GM13977 (cell line): Measurements from ENCODE around the gene SRPK3.

ENCODE experiments used
- DNase-seq: peaks from one replicate; pipeline ENCODE4 v3.0.0; 2012; ENCODE audit warnings: low spot score
- in situ Hi-C: fragments of 300-500 bp; cut with MboI; formaldehyde crosslinking; loops from one replicate; pipeline ENCODE4 v1.12.0; 2022; ENCODE audit warnings: low sequenced_read_pairs, low pct_unique_long_range_greater_than_20kb, mixed read lengths, inconsistent platforms; ENCODE audit not compliant: unreplicated experiment
- TF ChIP-seq, protein P1 (sequence below): IDR thresholded peaks from 2 replicates; pipeline ENCODE4 v1.5.1; 2012; ENCODE audit warnings: mild to moderate bottlenecking, control low read depth; ENCODE audit not compliant: insufficient read depth; ENCODE audit errors: extremely low read depth, missing control alignments

SRPK3 gene

DNA sequence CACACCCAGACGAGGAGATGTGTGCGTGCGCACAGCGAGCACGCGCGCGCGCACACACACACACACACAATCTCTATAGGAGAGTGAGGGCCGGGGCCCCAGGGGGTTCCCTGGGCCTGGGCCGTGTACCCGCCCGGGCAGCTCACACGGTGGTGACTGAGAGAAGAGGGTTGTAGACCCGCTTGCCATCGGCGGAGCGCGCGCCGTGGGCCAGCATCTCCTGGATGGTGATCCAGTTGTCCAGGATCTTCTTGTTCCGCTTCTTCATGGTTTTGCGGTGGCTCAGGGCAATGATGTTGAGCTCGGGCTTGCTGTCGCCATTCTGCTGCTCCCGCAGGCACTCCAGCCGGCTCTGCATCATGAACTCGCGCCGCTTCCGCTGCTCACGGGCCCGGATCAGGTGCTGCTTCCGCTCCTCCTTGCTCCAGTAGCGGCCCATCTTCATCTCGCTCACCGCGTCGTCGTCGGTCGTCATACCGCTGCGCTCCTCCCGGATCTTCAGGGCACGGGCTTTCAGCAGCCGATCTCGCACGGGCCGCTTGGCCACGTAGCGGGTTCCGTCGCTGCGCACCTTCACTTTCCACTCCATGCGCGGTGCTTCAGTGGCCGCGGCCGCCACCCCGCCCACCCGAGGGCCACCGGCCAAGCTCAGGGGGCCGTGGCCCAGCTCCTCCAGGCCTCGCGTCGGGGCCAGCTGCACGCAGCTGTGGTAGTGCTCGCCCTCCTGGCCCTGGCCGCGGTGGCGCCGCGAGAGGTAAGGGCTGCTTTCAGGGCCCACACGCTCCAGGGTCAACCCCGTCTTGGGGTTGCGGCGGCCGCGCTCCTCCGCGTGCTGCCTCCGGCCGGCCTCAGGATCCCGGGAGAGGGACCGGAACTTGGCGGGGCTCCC is 22.6 kb downstream of the SRPK3 start:
- TF ChIP-seq, protein P1, sequence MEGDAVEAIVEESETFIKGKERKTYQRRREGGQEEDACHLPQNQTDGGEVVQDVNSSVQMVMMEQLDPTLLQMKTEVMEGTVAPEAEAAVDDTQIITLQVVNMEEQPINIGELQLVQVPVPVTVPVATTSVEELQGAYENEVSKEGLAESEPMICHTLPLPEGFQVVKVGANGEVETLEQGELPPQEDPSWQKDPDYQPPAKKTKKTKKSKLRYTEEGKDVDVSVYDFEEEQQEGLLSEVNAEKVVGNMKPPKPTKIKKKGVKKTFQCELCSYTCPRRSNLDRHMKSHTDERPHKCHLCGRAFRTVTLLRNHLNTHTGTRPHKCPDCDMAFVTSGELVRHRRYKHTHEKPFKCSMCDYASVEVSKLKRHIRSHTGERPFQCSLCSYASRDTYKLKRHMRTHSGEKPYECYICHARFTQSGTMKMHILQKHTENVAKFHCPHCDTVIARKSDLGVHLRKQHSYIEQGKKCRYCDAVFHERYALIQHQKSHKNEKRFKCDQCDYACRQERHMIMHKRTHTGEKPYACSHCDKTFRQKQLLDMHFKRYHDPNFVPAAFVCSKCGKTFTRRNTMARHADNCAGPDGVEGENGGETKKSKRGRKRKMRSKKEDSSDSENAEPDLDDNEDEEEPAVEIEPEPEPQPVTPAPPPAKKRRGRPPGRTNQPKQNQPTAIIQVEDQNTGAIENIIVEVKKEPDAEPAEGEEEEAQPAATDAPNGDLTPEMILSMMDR = no peak
- in situ Hi-C loops = no loop called here
- DNase-seq = no peak

GRCh38 chrX:153804100-153804595 is 23.3 kb downstream of the SRPK3 start:
- TF ChIP-seq, protein P1 = no peak
- in situ Hi-C loops = no loop called here
- DNase-seq = no peak

DNA sequence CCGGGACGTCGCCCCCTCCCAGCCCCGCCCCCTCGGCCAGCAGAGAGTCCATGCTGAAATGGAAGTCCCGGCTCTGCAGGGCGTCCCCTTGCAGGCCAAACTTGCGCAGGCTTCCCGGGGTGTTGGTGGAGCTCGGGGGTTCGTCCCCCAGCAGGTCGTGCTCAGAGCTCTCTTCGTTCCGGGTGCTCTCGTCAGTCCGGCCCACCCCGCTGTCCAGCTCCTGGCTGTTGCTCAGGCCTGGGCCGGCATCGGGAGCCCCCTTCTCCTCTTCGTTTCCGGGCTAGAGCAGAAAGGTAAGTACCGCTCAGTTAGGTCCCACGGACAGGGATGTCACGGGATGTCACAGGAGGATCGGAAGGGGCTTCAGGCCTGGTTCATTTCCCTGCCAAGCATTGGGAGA is 23.8 kb downstream of the SRPK3 start:
- no peak for DNase-seq
- in situ Hi-C loops = no loop called here
- TF ChIP-seq, protein P1 = no peak

GRCh38 chrX:153805436-153805835 is 24.6 kb downstream of the SRPK3 start:
- no peak for DNase-seq
- TF ChIP-seq, protein P1 = no peak
- in situ Hi-C loops = no loop called here

- DNase-seq = no peak
- TF ChIP-seq, protein P1 = no peak
- in situ Hi-C loops = no loop called here
Measured at GRCh38 chrX:153806999-153807575, 26.2 kb downstream of the SRPK3 start.

DNA sequence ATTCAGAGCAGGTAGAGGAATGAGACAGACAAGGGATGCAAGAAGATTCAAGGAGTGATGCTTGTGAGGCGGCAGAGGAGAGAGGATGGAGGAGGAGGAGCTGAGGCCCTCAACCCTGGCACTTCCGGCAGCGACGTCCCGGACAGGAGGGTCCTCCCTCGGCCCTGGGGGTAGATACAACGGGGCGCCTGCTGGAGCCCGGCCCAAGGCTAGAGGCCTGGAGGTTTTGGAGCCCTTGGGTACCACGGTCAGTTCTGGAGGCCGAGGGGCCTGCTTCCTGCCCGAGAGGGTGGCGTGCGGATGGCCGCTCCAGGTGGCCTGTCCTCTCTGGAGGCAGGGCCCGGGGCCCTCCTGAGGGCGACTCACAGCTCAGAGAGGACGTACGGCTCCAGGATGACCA is 27.1 kb downstream of the SRPK3 start:
- in situ Hi-C loops = no loop called here
- no peak for DNase-seq
- TF ChIP-seq, protein P1 = no peak
